ENCODE results near the gene SMPDL3B.

DNA sequence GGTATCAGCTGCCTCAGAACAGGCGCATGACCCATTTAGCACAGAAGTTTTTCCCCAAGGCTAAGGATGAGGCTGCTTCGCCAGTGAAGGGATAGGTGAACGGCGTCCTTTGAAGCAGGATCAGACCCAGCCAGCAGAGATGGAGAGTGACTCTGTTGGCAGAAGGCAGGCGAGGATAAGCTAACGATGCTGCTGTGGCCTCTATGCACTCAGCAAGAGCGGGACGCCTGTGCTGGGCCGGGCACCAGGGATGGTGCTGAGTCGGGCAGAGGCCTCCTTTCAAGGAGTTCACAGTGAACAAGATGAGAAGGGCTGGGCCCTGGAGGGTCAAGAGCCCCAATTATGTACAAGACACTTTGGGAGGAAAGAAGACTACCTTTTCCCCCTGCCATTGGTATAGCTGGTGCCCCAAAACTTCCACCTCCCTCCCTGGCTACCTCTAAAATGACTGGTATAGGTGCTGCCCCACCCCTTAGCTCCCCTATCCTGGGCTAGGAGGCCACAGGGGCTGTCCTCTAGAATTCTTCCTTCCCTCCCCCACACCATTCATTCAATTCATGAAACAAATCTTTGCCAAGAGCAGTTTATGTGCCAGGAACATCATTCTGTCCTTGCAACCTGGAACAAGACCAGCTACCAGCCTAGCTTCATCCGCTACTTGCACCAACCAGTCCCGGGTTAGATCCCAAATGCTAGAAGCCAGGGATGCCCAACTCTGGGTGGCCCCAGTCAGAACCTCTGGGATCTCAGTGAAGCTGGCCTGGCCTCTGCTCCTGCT is 32.5 kb downstream of the SMPDL3B start:
- TF ChIP-seq SMC3 (IDR thresholded peaks at IDR 0.05; ENCODE audit: low read depth, low read length) (no peak), POLR2A (IDR thresholded peaks at IDR 0.05; ENCODE audit: low read depth, low read length) (no peak), MXI1 (IDR thresholded peaks at IDR 0.05; ENCODE audit: borderline replicate concordance, low read depth, low read length) (no peak)
- TF ChIP-seq, protein P1, sequence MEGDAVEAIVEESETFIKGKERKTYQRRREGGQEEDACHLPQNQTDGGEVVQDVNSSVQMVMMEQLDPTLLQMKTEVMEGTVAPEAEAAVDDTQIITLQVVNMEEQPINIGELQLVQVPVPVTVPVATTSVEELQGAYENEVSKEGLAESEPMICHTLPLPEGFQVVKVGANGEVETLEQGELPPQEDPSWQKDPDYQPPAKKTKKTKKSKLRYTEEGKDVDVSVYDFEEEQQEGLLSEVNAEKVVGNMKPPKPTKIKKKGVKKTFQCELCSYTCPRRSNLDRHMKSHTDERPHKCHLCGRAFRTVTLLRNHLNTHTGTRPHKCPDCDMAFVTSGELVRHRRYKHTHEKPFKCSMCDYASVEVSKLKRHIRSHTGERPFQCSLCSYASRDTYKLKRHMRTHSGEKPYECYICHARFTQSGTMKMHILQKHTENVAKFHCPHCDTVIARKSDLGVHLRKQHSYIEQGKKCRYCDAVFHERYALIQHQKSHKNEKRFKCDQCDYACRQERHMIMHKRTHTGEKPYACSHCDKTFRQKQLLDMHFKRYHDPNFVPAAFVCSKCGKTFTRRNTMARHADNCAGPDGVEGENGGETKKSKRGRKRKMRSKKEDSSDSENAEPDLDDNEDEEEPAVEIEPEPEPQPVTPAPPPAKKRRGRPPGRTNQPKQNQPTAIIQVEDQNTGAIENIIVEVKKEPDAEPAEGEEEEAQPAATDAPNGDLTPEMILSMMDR (conservative IDR thresholded peaks at IDR 0.05; ENCODE audit: low read depth, low read length), result no peak

Data from IMR-90 (cell line).